Measurements from ENCODE around the gene AP2A2. TPM values are rescaled to one million over a fixed set of nuclear protein-coding genes. Genes with fewer than 3 reads are reported as not detected.

AP2A2 gene
- polyA plus RNA-seq, 1 donor from 2014 or later = 7.1 TPM

DNA sequence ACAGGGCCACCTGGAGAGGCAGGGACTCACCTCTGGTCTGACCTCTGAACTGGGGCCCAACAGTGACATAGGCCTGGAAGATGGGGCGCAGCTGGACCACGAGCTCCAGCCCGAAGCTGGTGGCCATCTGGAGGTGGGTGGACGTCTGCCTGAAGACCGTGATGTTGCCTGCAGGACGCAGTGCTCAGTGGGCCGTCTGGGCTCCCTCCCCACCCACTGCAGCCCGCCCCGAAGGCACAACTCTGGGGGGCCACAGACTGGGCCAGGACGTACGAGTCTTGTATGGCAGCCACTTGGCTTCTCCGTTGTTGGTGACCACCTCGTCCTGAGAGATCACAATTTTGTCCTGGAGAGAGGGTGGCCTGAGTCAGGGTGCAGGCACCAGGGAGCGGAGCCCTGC lies 102.9 kb downstream of the AP2A2 start:
- Mint-ChIP-seq H3K4me3 (no peak overlapping the region), H3K4me1 (no peaks in the 10 kb centered on the region), H3K9me3 (peaks cover 0 to 6% (median 3%) of the 10 kb centered on the region in 3 donors), H3K36me3 (no peaks in the 10 kb centered on the region), H3K27me3 (no peaks in the 10 kb centered on the region), H3K27ac (no peak overlapping the region)

DNA sequence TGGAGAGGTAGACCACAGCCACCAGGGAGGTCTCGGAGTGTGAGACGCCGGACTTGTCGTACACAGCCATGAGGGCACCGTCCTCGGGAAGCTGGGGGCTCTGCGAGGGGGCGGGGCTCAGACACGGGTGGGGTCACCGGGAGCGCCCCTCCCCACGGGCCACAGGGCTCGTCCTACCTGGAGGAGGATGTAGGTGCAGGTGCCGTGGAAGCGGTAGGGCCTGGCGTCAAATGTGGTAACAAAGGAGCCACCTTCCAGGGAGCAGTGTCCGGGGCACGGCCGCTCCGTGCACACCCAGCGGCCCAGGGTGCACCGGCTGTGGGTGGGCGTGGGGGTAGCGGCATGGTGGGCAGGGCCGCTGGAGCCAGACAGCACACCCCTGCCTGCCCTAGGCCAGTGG lies 103.4 kb downstream of the AP2A2 start:
- H3K36me3 Mint-ChIP-seq = no peaks in the 10 kb centered on the region
- no peaks in the 10 kb centered on the region for H3K27me3 Mint-ChIP-seq
- H3K9me3 Mint-ChIP-seq = peaks cover 0 to 6% (median 3%) of the 10 kb centered on the region in 3 donors
- no peak overlapping the region for H3K4me3 Mint-ChIP-seq
- no peaks in the 10 kb centered on the region for H3K4me1 Mint-ChIP-seq
- no peak overlapping the region for H3K27ac Mint-ChIP-seq

DNA sequence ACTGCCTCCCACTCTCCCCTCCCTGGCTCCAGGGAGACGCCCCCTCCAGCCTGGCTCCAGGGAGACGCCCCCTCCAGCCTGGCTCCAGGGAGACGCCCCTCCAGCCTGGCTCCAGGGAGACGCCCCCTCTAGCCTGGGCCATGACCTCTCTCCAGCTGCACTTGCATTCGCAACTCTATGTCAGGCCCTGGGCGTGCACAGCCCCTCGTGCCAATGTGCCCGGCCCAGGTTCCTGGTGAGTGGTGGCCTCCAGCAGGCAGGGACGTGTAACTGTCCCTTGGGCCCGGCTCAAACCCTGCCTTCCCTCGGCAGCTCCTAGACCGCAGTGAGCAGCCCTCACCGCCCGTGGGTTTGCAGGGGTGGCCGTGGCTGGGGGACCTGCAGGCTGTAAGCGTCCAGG lies 104.0 kb downstream of the AP2A2 start:
- Mint-ChIP-seq H3K27me3 (no peaks in the 10 kb centered on the region), H3K4me1 (no peaks in the 10 kb centered on the region), H3K4me3 (no peak overlapping the region), H3K36me3 (no peaks in the 10 kb centered on the region), H3K9me3 (peaks cover 0 to 6% (median 3%) of the 10 kb centered on the region in 3 donors), H3K27ac (no peak overlapping the region)

DNA sequence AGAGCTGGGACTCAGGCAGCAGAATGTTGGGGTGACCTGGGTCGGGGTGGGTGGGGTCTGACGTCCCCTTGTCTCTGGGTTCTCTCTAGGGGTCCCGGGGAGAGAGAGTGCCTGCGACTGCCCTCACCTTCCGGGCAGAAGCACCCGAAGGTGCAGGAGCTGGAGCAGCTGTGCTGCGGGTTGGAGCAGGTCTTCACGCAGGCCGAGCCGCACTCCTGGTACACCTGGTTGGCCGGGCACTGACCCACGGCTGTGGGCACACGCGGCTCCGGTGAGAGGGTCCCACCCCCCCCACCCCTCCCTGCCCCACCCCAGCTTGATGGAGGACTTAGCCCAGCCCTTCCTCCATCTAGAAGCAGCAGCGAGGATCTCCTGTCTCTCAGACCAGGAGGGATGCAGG lies 104.4 kb downstream of the AP2A2 start:
- no peaks in the 10 kb centered on the region for H3K27me3 Mint-ChIP-seq
- H3K27ac Mint-ChIP-seq = no peak overlapping the region
- no peaks in the 10 kb centered on the region for H3K4me1 Mint-ChIP-seq
- H3K4me3 Mint-ChIP-seq = no peak overlapping the region
- no peaks in the 10 kb centered on the region for H3K36me3 Mint-ChIP-seq
- H3K9me3 Mint-ChIP-seq = peaks cover 0 to 6% (median 3%) of the 10 kb centered on the region in 3 donors

DNA sequence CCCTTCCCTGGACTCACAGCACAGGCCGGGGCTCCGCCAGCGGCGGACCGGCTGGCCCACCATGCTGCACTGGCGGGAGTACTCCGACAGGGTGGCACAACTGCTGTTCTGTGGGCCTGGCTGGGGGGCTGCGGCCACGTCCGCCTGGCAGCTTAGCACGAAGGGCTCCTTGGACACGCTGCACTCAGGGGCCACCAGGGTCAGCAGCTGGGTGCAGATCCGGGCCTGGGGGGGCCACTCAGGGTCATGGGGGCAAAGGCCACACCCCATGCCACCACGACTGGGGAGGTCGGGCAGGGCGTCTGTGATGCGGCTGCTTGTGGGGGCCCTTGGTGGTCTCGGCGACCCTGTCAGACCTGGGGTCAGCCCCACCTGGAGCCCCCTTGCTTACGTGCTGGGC lies 104.9 kb downstream of the AP2A2 start:
- Mint-ChIP-seq H3K36me3 (no peaks in the 10 kb centered on the region), H3K4me3 (no peak overlapping the region), H3K4me1 (no peaks in the 10 kb centered on the region), H3K9me3 (peaks cover 0 to 6% (median 3%) of the 10 kb centered on the region in 3 donors), H3K27me3 (no peaks in the 10 kb centered on the region), H3K27ac (no peak overlapping the region)

DNA sequence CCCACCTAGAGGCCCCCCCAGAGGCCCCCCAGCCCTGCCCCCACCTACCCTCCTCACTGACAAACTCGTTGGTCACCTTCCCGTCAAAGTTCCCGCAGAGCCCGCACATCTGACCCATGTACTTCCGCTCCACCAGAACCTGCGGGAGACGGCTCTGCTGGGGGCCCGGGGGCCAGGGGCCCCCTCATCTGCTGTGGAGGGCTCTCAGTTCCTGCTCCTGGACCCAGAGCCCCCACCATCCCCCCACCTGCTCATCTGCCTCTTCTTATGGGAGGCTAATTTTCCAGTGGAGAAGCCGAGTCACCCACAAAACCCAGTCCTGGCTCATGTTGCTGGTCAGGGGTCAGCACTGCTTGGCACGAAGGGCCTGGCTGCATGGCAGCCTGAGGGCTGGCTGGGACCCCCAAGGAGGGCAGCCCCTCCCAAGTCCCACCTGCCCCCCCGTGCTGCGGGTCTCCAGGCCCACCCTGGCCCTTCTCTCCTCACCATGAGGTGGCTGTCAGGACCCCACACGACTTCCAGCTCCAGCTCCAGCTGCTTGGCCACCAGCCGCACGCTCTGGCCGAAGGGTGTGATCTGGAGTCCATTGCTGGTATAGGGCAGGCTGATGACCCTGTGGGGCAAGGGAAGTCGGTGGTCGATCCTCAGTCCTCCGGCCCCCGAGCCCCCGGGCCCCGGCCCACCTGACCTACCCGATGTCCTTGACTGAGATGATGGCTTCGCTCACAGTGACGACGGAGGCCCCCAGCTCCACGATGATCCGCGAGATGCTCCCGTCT lies 105.6 kb downstream of the AP2A2 start:
- H3K9me3 Mint-ChIP-seq = peaks cover 0 to 6% (median 3%) of the 10 kb centered on the region in 3 donors

DNA sequence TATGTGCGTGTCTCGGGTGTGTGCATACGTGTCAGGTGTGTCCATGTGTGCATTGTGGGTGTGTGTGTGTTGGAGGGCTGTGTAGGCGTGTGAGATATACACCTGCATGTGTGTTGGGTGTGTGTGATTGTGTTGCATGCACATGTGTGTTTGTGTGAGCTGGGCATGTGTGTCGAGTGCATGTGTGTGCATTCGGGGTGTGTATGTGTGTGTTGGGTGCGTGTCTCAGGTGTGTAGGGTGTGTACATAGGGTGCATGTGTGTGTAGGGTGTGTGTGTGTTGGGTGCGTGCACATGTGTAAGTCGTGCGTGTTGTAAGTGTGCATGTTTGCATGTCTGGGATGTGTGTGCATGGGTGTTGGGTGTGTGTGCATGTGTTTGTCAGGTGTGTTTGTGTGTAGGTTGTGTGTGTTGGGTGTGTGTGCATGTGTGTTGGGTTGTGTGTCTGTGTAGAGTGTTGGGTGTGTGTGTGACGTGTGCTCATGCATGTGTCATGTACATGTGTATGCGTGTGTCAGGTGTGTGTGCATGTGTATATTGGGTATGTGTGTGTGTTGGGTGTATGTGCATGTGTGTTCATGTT lies 106.7 kb downstream of the AP2A2 start:
- H3K4me1 Mint-ChIP-seq = no peaks in the 10 kb centered on the region
- no peaks in the 10 kb centered on the region for H3K36me3 Mint-ChIP-seq
- H3K27ac Mint-ChIP-seq = no peak overlapping the region
- peaks cover 0 to 6% (median 3%) of the 10 kb centered on the region in 3 donors for H3K9me3 Mint-ChIP-seq
- peak overlapping the region in 1 of 4 donors; percentile 5 for H3K4me3 Mint-ChIP-seq
- H3K27me3 Mint-ChIP-seq = no peaks in the 10 kb centered on the region

More for the DNA sequence above, 105.6 kb downstream of the AP2A2 start:
- Mint-ChIP-seq H3K27me3 (no peaks in the 10 kb centered on the region), H3K27ac (peak overlapping the region in 2 of 3 donors; percentile 48 to 67), H3K4me1 (no peaks in the 10 kb centered on the region), H3K4me3 (no peak overlapping the region), H3K36me3 (no peaks in the 10 kb centered on the region)

DNA sequence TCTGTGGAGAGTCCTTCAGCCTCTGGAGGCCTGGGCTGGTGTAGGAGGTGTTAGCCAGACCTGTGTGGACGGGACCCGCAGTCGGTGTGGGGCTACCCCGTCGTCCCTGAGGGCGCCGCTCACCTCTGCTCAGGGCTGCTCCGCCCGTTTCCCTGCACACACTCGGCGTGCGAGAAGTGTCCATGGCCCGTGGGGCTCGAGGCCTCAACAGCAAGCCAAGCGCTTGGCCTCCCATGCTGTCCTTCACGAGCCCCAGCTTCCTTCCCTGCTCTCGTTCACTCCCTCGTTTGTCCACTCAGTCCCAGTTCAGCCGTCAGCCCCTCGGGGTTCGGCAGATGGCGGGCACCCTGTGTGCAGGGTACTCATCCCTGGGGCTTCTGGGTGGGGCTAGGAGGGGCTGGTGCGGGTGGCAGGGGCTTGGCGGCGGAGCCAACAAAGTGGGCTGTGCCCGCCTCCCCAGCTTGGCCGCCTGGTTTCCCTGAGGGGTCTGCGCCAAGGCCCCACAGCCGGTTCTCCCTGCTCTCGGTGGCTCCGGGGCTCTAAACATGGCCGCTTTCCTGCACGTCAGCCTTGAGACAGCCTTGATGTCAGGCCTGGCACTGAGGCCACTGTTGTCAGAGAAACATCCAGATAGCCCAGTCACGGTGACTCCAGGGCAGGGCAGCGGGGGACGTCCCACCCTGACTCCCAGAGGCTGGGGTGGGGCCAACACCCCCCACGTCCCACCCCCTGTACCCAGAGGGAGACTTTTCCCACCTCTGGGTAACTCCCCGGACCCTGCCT lies 107.5 kb downstream of the AP2A2 start:
- H3K4me1 Mint-ChIP-seq = no peaks in the 10 kb centered on the region
- H3K36me3 Mint-ChIP-seq = no peaks in the 10 kb centered on the region
- H3K9me3 Mint-ChIP-seq = peaks cover 0 to 6% (median 3%) of the 10 kb centered on the region in 3 donors
- H3K4me3 Mint-ChIP-seq = no peak overlapping the region
- no peak overlapping the region for H3K27ac Mint-ChIP-seq
- no peaks in the 10 kb centered on the region for H3K27me3 Mint-ChIP-seq

DNA sequence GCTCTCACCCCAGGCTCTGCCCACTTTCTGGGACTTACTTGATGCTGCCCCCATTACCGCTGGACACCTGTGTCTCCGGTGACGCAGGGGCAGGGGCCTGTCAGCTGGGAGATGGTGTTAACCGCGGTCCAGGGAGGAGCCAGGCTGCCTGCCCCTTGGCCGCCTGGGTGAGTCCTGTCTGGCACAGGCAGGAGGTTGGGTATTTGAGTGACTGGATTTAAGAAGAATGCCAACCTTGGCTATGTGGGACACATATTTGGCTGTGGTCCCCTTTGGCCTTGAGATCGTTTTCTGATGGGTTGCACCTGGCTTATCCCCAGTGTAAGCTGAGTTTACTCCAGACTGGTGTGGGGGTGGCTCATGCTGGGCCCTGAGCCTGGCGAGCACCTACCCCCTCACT lies 108.3 kb downstream of the AP2A2 start:
- no peaks in the 10 kb centered on the region for H3K36me3 Mint-ChIP-seq
- H3K4me3 Mint-ChIP-seq = no peak overlapping the region
- peaks cover 0 to 6% (median 3%) of the 10 kb centered on the region in 3 donors for H3K9me3 Mint-ChIP-seq
- no peaks in the 10 kb centered on the region for H3K27me3 Mint-ChIP-seq
- H3K27ac Mint-ChIP-seq = no peak overlapping the region
- H3K4me1 Mint-ChIP-seq = no peaks in the 10 kb centered on the region

DNA sequence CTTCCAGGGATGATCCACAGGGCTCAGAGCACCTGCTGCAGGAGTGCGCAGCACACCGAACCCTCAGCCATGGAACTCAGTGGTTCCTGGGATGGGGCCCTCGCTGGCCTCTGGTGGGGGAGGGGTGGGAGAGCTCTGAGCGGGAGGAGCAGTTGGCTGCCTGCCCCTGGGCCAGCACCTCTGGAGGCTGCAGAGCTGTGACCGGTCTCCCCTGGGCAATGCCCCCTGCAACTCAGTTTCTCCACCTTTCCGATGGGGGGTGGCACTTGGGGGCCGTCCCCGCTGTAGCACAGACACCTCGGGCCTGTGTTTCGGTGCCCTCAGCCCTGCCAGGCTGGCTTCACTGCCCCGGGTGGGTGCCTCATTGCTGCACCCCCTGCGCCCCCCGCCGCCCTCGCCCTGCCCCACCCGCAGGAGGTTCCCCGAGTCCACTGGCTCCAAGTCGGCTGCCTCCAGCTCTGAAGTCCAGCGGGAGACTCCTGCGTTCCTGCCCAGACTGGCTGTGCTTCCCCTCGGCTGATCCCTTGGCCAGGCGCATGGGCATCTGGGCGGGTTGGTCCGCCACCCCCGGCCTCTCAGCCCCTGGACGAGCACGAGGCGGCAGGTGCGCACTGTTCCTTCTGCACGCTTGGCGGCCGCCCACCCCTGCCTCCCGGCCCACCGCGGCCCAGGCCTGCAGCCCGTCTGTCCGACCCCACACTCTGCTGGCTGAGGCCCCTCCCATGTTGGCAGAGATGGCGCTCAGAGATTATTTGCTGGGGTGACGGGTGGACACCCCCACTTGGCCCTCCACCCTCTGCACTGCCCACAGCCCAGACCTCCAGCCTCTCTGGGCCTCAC lies 109.0 kb downstream of the AP2A2 start:
- Mint-ChIP-seq H3K4me3 (no peak overlapping the region), H3K4me1 (no peaks in the 10 kb centered on the region)

DNA sequence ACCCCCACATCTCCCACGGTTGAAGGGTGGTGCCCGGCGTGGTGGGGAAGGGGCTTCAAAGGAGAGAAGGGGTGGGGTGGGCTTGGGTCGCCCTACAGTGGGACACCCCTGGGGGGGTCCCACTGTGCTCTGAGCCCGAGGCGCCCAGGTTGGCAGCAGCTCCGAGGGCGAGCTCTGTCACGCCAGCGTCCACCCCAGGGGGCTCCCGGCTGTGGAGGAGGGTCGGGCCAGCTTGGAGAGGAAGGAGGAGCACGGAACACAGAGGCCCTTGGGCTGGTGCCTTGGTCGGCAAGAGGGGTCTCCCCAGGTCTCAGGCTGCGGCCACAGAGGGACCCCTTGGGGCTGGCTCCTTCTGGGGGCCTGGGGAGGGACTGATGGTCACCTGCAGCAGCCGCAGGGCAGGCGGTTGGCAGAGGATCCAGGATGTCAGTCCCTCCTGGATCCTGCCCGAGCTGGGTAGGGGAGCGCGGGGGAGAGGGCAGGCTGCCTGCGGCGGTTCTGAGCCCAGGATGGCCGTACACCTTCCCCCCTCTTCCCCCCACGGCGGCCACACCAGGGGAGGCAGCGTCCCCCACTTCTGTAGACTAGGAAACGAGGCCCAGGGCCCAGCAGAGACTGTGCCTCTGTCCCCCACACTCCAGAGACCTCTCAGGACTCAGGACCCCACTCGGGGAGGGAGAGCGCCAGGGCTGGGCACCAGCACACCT lies 110.1 kb downstream of the AP2A2 start:
- Mint-ChIP-seq H3K27ac (no peak overlapping the region), H3K27me3 (no peaks in the 10 kb centered on the region), H3K36me3 (no peaks in the 10 kb centered on the region), H3K4me1 (no peaks in the 10 kb centered on the region), H3K4me3 (no peak overlapping the region), H3K9me3 (peaks cover 0 to 6% (median 3%) of the 10 kb centered on the region in 3 donors)

More for the DNA sequence above, 109.0 kb downstream of the AP2A2 start:
- H3K36me3 Mint-ChIP-seq = no peaks in the 10 kb centered on the region
- H3K27me3 Mint-ChIP-seq = no peaks in the 10 kb centered on the region
- H3K9me3 Mint-ChIP-seq = peaks cover 0 to 6% (median 3%) of the 10 kb centered on the region in 3 donors
- H3K27ac Mint-ChIP-seq = no peak overlapping the region

DNA sequence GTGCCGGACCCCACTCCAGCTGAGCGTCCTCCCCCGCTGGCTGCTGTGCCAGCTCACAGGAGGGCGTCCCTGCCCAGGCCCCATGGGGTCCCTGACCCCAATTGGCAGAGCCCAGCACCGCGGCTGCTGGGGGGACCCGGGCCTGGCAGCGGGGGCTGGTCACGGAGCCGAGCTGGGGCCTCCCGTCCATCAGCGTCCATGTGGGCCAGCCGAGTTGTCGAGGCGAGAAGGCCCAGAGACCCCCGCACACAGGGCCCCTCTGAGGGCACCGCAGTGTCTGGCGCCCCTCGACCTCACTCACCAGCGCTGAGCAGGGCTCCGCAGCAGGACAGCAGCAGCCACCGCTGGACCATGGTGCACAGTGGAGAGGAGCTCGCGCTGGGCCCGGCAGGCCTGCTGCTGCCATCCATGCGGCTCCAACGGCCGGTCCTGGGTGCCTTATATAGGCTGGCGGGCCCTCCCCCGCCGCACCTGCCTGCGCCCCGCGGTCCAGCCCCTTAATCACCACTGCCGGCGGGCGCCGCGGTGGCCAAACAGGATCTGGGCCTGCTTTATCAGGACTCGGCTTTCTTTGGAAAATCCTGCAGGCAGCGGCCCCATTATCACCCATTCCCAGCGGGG lies 110.7 kb downstream of the AP2A2 start, which contains the start of gene MUC6:
MUC6 (minus strand) TSS at position 416 of the 621 bp plus-strand sequence; CDS start at position 353, 63 bp downstream.
- Mint-ChIP-seq H3K27ac (no peak within 1 kb of the TSS), H3K4me1 (no peaks in the 10 kb centered on the region), H3K9me3 (peaks cover 0 to 6% (median 3%) of the 10 kb centered on the region in 3 donors), H3K4me3 (no peak within 1 kb of the TSS), H3K36me3 (no peaks in the 10 kb centered on the region), H3K27me3 (no peaks in the 10 kb centered on the region)

DNA sequence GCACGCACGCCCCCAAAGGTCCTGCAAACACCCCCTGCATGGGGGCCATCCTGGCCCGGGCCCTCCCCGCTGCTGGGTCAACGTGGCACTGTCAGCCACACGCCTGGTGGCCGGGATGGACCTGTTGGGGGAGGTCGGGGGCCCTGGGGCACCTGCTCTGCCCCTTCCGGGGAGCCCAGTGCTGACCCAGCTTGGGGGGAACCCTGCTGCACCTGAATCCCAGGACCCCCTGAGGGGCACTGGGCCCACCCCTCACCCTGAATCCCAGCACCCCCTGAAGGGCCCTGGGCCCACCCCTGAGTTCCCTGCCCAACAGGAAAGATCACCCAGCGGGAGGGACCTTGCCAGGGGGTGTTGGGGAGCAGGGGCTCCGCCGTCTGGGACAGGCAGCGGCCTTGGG lies 111.3 kb downstream of the AP2A2 start:
- Mint-ChIP-seq H3K36me3 (no peaks in the 10 kb centered on the region), H3K4me1 (no peaks in the 10 kb centered on the region), H3K27me3 (peaks cover under 1% of the 10 kb centered on the region), H3K9me3 (peaks cover 0 to 6% (median 3%) of the 10 kb centered on the region in 3 donors), H3K27ac (no peak overlapping the region), H3K4me3 (no peak overlapping the region)

All from IgD-negative memory B cell (primary cell).